ENCODE measurements around the gene REG3G.

REG3G gene

DNA sequence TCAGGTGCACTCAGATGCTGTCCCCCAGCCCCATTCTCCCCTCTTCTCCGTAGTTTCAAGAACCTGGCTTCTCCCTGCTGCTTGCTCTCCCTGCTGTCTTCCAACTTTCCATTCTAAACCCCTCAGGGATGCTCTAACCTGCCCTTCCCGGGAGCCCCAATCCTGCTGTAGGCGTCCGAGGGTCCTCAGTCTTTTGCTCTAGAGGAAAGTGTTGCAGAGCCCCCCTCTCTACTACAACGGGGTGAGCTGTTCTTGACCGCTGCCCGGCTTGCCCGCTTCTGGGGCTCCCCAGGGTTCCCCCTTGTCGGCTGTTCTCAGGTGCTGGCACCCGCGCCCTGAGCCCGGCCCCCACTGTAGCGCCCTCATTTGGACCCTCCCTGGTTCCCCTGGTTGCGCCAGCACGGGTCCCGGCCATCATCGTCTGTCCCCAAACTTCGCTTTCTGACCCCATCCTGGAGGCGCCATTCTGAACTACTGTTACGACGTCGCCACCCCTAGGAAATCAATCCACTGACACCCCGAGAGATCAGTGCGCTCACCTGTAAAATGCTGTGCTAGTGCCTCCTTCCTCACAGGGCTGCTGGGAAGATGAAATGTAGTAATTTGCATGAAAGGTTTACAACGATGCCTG lies 31.9 kb upstream of the REG3G start:
- no peak overlapping the region for H3K4me3 ChIP-seq (replicated peaks; ENCODE audit: low read depth, low read length)
- TF ChIP-seq, protein P1, sequence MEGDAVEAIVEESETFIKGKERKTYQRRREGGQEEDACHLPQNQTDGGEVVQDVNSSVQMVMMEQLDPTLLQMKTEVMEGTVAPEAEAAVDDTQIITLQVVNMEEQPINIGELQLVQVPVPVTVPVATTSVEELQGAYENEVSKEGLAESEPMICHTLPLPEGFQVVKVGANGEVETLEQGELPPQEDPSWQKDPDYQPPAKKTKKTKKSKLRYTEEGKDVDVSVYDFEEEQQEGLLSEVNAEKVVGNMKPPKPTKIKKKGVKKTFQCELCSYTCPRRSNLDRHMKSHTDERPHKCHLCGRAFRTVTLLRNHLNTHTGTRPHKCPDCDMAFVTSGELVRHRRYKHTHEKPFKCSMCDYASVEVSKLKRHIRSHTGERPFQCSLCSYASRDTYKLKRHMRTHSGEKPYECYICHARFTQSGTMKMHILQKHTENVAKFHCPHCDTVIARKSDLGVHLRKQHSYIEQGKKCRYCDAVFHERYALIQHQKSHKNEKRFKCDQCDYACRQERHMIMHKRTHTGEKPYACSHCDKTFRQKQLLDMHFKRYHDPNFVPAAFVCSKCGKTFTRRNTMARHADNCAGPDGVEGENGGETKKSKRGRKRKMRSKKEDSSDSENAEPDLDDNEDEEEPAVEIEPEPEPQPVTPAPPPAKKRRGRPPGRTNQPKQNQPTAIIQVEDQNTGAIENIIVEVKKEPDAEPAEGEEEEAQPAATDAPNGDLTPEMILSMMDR (IDR thresholded peaks at IDR 0.05; ENCODE audit: low read length, missing control alignments), result no peak
- DNase-seq (ENCODE audit: low read depth), result no peak

DNA sequence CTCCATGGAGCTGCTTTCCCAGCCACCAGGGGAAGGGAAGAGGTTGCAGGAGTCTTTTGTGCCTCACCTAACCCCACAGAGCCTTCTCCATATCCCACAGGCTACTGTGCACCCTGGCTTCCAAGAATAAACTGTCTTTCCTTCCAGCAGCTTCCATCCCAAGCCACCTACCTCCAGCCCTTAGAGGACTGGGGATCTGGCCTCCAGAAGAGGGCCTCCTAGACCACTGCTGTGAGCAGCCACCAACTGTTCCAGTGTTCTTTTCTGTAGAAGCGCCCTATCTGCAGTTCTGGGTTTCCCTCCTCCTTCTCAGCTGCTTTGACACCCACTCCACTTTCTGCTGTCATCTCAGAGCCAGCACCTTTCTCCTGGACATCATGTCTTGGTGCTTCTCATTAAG lies 30.7 kb upstream of the REG3G start:
- DNase-seq (ENCODE audit: low read depth), result no peak

DNA sequence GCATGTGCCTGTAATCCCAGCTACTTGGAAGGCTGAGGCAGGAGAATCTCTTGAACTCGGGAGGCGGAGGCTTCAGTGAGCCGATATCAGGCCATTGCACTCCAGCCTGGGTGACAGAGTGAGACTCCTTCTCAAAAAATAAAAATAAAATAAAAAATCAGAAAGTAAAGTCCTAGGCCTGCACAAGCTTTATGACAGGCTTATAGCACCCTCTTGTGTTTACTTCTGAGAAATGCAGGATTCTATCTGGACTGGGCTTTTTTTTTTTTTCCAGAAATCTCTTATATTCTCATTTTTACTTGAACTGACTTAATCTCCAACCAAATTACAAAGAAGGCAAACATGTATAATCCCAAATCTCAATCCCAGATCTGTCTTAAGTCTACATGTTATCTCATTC lies 26.1 kb upstream of the REG3G start:
- peak; percentile 36 for DNase-seq (ENCODE audit: low read depth)
- no peak overlapping the region for H3K4me3 ChIP-seq (replicated peaks; ENCODE audit: low read depth, low read length)
- TF ChIP-seq, protein P1 (IDR thresholded peaks at IDR 0.05; ENCODE audit: low read length, missing control alignments), result peak; percentile 36

More for the DNA sequence above, 30.7 kb upstream of the REG3G start:
- TF ChIP-seq, protein P1 (IDR thresholded peaks at IDR 0.05; ENCODE audit: low read length, missing control alignments), result no peak
- no peak overlapping the region for H3K4me3 ChIP-seq (replicated peaks; ENCODE audit: low read depth, low read length)

DNA sequence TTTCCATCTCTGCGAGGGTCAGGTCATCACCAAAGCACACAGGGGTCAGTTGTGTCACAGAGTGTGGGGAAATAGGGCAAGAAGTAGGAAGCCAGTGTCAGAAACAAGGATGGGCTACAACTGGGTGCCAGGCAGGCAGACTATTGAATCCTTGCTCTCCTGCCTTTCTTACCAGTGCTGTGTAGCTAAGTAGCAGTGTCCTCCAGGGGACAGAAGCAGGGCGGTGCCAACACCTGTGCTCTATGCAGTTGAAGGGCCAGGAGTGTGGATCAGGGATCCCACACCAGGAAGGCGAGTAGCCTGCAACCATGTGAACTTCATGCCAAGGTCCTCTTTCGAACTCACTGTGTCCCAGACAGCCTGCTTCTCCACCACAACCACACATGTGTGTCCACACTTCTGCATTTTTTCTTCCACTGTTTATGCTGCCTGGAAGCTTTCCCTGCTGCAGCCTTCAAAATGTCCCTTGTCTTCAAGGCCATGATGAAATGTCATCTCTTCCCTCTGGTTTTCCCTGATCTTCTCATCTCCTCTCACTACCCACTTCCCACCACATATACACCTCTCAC lies 25.4 kb upstream of the REG3G start:
- no peak overlapping the region for H3K4me3 ChIP-seq (replicated peaks; ENCODE audit: low read depth, low read length)
- no peak for DNase-seq (ENCODE audit: low read depth)
- TF ChIP-seq, protein P1 (IDR thresholded peaks at IDR 0.05; ENCODE audit: low read length, missing control alignments), result no peak

DNA sequence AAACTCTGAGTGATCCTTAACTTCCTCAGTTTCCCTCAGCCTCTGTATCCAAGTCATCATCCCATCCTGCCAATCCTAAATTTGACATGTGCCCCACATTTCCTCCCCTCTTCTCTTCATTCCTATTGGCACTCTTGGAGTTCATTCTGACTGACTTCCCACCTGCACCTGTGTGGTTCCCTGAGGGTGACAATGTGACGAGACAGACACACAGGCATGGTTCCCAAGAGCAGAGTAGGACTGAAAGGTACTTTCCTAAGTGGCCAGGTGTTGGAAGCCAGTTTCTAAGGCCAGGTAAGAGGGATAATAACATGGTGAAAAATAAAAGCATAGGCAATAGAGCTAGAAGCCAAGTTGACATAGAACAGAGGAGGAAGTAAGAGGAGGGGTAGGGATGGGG lies 24.2 kb upstream of the REG3G start:
- H3K4me3 ChIP-seq (replicated peaks; ENCODE audit: low read depth, low read length), result no peak overlapping the region
- DNase-seq (ENCODE audit: low read depth), result no peak
- TF ChIP-seq, protein P1 (IDR thresholded peaks at IDR 0.05; ENCODE audit: low read length, missing control alignments), result no peak

DNA sequence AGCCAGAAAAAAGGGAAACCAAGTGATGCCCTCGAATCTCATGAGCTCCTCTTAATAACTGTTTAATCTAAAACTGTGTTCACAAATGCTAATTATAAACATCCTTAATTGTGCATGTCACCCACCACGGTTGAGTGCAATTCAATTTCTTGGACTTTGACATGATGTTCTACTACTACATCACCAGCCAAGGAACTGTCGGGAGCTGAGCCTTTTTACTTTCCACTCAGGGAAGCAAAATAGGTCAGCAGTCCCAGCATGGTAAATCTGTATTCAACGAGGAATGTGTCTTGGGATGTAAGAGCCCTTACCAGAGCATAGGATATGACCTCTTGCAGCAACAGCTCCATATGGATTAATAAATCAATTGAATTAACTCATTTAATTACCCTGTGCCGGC lies 20.8 kb upstream of the REG3G start:
- TF ChIP-seq, protein P1 (IDR thresholded peaks at IDR 0.05; ENCODE audit: low read length, missing control alignments), result no peak

DNA sequence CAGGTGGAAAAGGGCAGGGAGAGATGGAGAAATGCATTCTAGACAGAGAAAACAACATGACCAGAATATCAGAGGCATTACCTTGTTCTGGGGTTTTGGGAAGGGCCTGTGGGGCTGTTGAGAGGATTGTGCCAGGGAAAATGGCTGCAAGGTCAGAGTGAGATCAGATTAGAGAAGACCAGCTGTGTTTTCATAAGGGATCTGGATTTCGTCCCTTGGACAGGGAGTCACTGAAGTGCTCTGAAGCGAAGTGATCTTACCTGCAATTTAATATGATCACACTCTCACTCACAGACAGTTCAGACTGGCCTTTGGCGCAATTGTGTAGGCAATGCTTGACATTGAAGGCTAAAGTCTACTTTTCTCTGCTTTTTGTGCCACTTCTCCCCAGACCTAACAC lies 20.3 kb upstream of the REG3G start:
- TF ChIP-seq, protein P1 (IDR thresholded peaks at IDR 0.05; ENCODE audit: low read length, missing control alignments), result no peak
- H3K4me3 ChIP-seq (replicated peaks; ENCODE audit: low read depth, low read length), result no peak overlapping the region
- DNase-seq (ENCODE audit: low read depth), result no peak

More for the DNA sequence above, 20.8 kb upstream of the REG3G start:
- no peak overlapping the region for H3K4me3 ChIP-seq (replicated peaks; ENCODE audit: low read depth, low read length)
- DNase-seq (ENCODE audit: low read depth), result no peak
